C4-2B (cell line): ENCODE results near the gene NPFF.
A peak's percentile ranks its signal among the peaks of the same experiment; 100 is the strongest.
"Not testable (repeated sequence)": the region's sequence is repeated elsewhere in the genome, so short reads cannot be mapped to it uniquely, and the experiment has no call there.

Experiments used
- H3K27ac ChIP-seq: fragments of 450-650 bp; 2 replicates; pipeline ENCODE4 v1.5.1; 2017
- CTCF ChIP-seq: fragments of 450-650 bp; conservative IDR thresholded peaks from 2 replicates; pipeline ENCODE4 v1.5.1; 2017; ENCODE audit warnings: mild to moderate bottlenecking
- ZFX ChIP-seq: fragments of 450-650 bp; IDR thresholded peaks from 2 replicates; pipeline ENCODE4 v1.6.1; 2017

The NPFF gene

DNA sequence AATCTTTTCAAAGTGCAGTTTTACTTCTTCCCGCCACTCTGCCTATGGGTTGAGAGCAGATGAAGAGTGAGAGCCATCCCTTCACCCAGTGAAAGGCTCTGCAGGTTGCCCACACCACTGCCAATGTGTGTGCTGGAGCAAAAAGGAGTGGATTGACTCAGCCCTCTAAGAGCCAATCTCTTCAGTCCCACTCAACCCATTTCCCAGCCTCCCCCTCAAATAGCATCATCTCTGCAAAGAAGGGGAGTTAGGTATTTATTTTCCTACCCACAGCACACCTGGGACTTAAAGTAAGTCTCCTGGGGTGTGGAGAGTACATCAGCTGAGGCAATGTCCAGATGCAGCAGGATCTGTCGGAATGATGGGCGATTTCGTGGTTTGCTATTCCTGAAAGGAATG lies 23.3 kb downstream of the NPFF start:
- H3K27ac ChIP-seq, result peak overlapping the region; percentile 1; the same call in 1 of the 2 replicates
- TF ChIP-seq CTCF (no peak), ZFX (no peak)

DNA sequence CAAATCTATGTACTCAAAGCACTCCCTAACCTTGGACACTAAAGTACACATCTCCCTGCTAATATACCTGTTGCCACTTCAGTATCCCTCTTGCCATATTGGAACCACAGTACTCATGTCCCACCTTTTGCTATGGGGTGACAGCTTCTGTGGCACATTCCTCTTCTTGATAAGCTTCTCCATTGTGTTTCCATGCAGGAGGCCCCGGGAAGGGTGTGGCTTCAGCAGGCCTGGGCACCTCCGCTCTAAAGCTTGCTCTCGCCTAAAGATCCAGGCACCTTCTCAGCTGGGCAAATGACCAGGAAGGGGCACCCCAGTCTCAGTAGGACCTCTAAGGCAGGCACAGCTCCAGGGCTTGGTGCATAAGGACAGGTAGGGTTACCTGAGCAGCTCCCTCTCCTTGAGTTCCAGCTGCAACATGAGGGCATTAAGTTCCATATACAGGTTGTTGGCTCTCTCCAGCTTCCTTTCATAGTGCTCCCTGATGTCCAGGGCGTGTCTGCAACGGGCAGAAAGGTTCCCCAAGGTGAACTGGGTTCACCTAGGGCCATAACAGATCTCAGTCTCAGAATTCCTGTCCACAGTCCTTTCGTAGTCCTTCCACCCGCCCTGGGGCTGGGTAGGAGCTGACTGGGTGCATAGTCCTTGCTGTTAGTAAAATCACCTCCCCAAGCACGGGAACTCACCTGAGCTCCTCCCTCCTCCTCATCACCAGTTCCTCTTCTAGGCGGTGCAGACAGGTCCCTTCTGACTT lies 23.9 kb downstream of the NPFF start:
- TF ChIP-seq ZFX, result no peak
- no peak for TF ChIP-seq CTCF
- H3K27ac ChIP-seq, result peak overlapping the region; percentile 1; the same call in 1 of the 2 replicates

GRCh38 chr12:53482626-53483168 lies 24.6 kb downstream of the NPFF start:
- no peak overlapping the region for H3K27ac ChIP-seq

GRCh38 chr12:53481939-53482586 lies 25.2 kb downstream of the NPFF start:
- no peak overlapping the region for H3K27ac ChIP-seq
- TF ChIP-seq ZFX (no peak), CTCF (no peak)

More at GRCh38 chr12:53482626-53483168, 24.6 kb downstream of the NPFF start:
- TF ChIP-seq CTCF (no peak), ZFX (no peak)

DNA sequence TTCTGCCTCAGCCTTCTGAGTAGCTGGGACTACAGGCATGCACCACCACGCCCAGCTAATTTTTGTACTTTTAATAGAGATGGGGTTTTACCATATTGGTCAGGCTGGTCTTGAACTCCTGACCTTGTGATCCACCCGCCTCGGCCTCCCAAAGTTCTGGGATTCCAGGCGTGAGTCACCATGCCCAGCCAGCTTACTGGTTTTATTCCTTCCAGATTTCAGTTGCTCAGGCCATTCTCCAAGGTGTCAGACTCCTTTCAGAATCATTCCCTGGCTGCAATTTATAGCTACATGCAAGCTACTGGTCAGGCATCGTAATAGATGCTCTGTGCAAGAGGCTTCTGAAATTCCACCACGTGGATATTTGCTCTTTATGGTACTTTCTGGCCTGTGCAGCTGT lies 25.8 kb downstream of the NPFF start:
- not testable (repeated sequence) for H3K27ac ChIP-seq

GRCh38 chr12:53480491-53481442 lies 26.5 kb downstream of the NPFF start:
- H3K27ac ChIP-seq, result no peak overlapping the region
- no peak for TF ChIP-seq CTCF
- TF ChIP-seq ZFX, result no peak

DNA sequence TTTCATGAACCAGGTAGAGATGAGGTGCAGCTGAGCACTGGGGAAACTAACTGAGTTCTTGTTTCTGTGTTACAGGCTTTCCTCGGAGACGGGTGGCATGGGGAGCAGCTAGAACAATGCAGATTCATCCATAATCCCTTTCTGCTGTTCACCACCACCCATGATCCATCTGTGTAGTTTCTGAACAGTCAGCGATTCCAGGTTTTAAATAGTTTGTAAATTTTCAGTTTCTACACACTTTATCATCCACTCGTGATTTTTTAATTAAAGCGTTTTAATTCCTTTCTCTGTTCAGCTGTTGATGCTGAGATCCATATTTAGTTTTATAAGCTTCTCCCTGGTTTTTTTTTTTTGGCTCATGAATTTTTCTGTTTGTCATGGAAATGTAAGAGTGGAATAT lies 28.0 kb downstream of the NPFF start:
- TF ChIP-seq ZFX (no peak), CTCF (no peak)
- no peak overlapping the region for H3K27ac ChIP-seq
